H7 (cell line): ENCODE data around the gene PSG6. TPM values are rescaled to one million over a fixed set of nuclear protein-coding genes. Genes with fewer than 3 reads are reported as not detected.
A peak's percentile ranks its signal among the peaks of the same experiment; 100 is the strongest.
"Not testable (repeated sequence)": the region's sequence is repeated elsewhere in the genome, so short reads cannot be mapped to it uniquely, and the experiment has no call there.

Experiments used
- DNase-seq: peaks from one replicate; pipeline ENCODE4 v3.0.0; 2012
- H3K27me3 ChIP-seq: 2 replicates; pipeline ENCODE4 v1.6.0; 2011; ENCODE audit warnings: mild to moderate bottlenecking, low read length; ENCODE audit not compliant: control insufficient read depth, insufficient read depth
- H3K36me3 ChIP-seq: replicated peaks from 2 replicates; pipeline ENCODE4 v1.5.1; 2011; ENCODE audit warnings: low read length; ENCODE audit not compliant: control insufficient read depth, insufficient read depth
- H3K4me3 ChIP-seq: 2 replicates; pipeline ENCODE4 v1.5.1; 2011; ENCODE audit warnings: low read depth, mild to moderate bottlenecking, control low read depth, low read length, moderate library complexity; ENCODE audit not compliant: insufficient read depth
- total RNA-seq: library from RNA; depleted of rRNA; stranded (reverse); fragments of >200 nt; shearing (Covaris generic); gene quantifications from 2 replicates; pipeline ENCODE4 v1.2.3, GENCODE V29; 2014

The PSG6 gene
- total RNA-seq, 1 experiment from 2014 or later = not detected

- DNase-seq, H3K4me3 ChIP-seq, H3K27me3 ChIP-seq, H3K36me3 ChIP-seq: not testable (repeated sequence)
These were observed 29.7 kb downstream of the PSG6 start for GRCh38 chr19:42887876-42888445.

GRCh38 chr19:42882730-42883129, 35.0 kb downstream of the PSG6 start:
- not testable (repeated sequence) for DNase-seq, H3K27me3 ChIP-seq, H3K4me3 ChIP-seq, H3K36me3 ChIP-seq

- H3K27me3 ChIP-seq, H3K4me3 ChIP-seq, H3K36me3 ChIP-seq, DNase-seq: not testable (repeated sequence)
These were observed 35.7 kb downstream of the PSG6 start for GRCh38 chr19:42882010-42882409.

- not testable (repeated sequence) for H3K36me3 ChIP-seq, H3K27me3 ChIP-seq, DNase-seq, H3K4me3 ChIP-seq
These were observed 36.4 kb downstream of the PSG6 start for GRCh38 chr19:42881279-42881678.

- H3K4me3 ChIP-seq, H3K27me3 ChIP-seq, H3K36me3 ChIP-seq, DNase-seq: not testable (repeated sequence)
These were observed 37.1 kb downstream of the PSG6 start for GRCh38 chr19:42880621-42881020.

- H3K4me3 ChIP-seq = no peak within 1 kb of the TSS
- no peaks in the 10 kb centered on the region for H3K36me3 ChIP-seq
- H3K27me3 ChIP-seq = no peaks in the 10 kb centered on the region
- no peak for DNase-seq
These were observed 38.1 kb downstream of the PSG6 start, which contains the start of gene PSG1 for GRCh38 chr19:42879613-42880012. TSS of gene PSG1 (minus strand) at chr19:42879713. CDS start at chr19:42879581, 132 bp downstream.

GRCh38 chr19:42876596-42876995, 41.1 kb downstream of the PSG6 start:
- H3K36me3 ChIP-seq, H3K27me3 ChIP-seq, DNase-seq, H3K4me3 ChIP-seq: not testable (repeated sequence)

GRCh38 chr19:42875881-42876280, 41.8 kb downstream of the PSG6 start:
- H3K4me3 ChIP-seq, DNase-seq, H3K27me3 ChIP-seq: not testable (repeated sequence)

GRCh38 chr19:42874901-42875813, 42.5 kb downstream of the PSG6 start:
- not testable (repeated sequence) for H3K4me3 ChIP-seq, DNase-seq, H3K36me3 ChIP-seq, H3K27me3 ChIP-seq

More at GRCh38 chr19:42875881-42876280, 41.8 kb downstream of the PSG6 start:
- not testable (repeated sequence) for H3K36me3 ChIP-seq

- not testable (repeated sequence) for H3K27me3 ChIP-seq, H3K4me3 ChIP-seq, DNase-seq, H3K36me3 ChIP-seq
These were observed 43.6 kb downstream of the PSG6 start for GRCh38 chr19:42874136-42874535.

GRCh38 chr19:42872608-42873007, 45.1 kb downstream of the PSG6 start:
- DNase-seq = no peak
- Histone ChIP-seq H3K4me3 (no peak overlapping the region), H3K36me3 (no peaks in the 10 kb centered on the region), H3K27me3 (no peaks in the 10 kb centered on the region)

GRCh38 chr19:42857544-42857867, 60.2 kb downstream of the PSG6 start:
- DNase-seq = no peak
- no peaks in the 10 kb centered on the region for H3K27me3 ChIP-seq
- no peaks in the 10 kb centered on the region for H3K36me3 ChIP-seq
- H3K4me3 ChIP-seq = no peak overlapping the region

GRCh38 chr19:42856866-42857543, 60.7 kb downstream of the PSG6 start:
- peak; percentile 2 for DNase-seq
- H3K27me3 ChIP-seq, H3K4me3 ChIP-seq: not testable (repeated sequence)

GRCh38 chr19:42854745-42855144, 62.9 kb downstream of the PSG6 start:
- DNase-seq, H3K36me3 ChIP-seq, H3K27me3 ChIP-seq: not testable (repeated sequence)

More at GRCh38 chr19:42856866-42857543, 60.7 kb downstream of the PSG6 start:
- H3K36me3 ChIP-seq = not testable (repeated sequence)

GRCh38 chr19:42853231-42853630, 64.5 kb downstream of the PSG6 start:
- H3K4me3 ChIP-seq, H3K27me3 ChIP-seq, DNase-seq, H3K36me3 ChIP-seq: not testable (repeated sequence)

More at GRCh38 chr19:42854745-42855144, 62.9 kb downstream of the PSG6 start:
- not testable (repeated sequence) for H3K4me3 ChIP-seq
